GM23338 (cell line): ENCODE measurements around the gene KLK15. TPM values are rescaled to one million over a fixed set of nuclear protein-coding genes. Genes with fewer than 3 reads are reported as not detected.

ENCODE experiments used
- ATAC-seq: fragments of 200-7000 bp; cut with Tn5 transposase; 3 replicates; pipeline ENCODE4 v1.9.1; 2020
- DNase-seq: peaks from one replicate; pipeline ENCODE4 v3.0.0-alpha.2; 2015; ENCODE audit warnings: low spot score
- H2AFZ ChIP-seq: fragments of 200-600 bp; sonication (generic); 2 replicates; pipeline ENCODE4 v1.8.0; 2016; ENCODE audit warnings: antibody characterized with exemption, mild to moderate bottlenecking, moderate library complexity
- H3F3A ChIP-seq: fragments of 200-600 bp; sonication (generic); replicated peaks from 2 replicates; pipeline ENCODE4 v1.8.0; 2017; ENCODE audit warnings: antibody characterized with exemption, mixed run types, low read depth
- H3K27ac ChIP-seq: fragments of 200-600 bp; sonication (generic); 2 replicates; pipeline ENCODE4 v1.6.1; 2016; ENCODE audit warnings: low read depth
- H3K27me3 ChIP-seq: fragments of 200-600 bp; sonication (generic); 2 replicates; pipeline ENCODE4 v1.8.0; 2016; ENCODE audit warnings: mild to moderate bottlenecking, mixed run types, moderate library complexity; ENCODE audit not compliant: insufficient read depth
- H3K36me3 ChIP-seq: fragments of 200-600 bp; sonication (generic); 2 replicates; pipeline ENCODE4 v1.8.0; 2016; ENCODE audit warnings: mild to moderate bottlenecking; ENCODE audit not compliant: insufficient read depth
- H3K4me1 ChIP-seq: fragments of 200-600 bp; sonication (generic); 2 replicates; pipeline ENCODE4 v1.8.0; 2016; ENCODE audit warnings: mild to moderate bottlenecking, moderate library complexity; ENCODE audit not compliant: insufficient read depth
- H3K4me2 ChIP-seq: fragments of 200-600 bp; sonication (generic); 2 replicates; pipeline ENCODE4 v1.7.1; 2017; ENCODE audit warnings: mixed run types
- H3K4me3 ChIP-seq: fragments of 200-600 bp; sonication (generic); 2 replicates; pipeline ENCODE4 v1.6.1; 2016; ENCODE audit warnings: mixed run types
- H3K79me2 ChIP-seq: fragments of 200-600 bp; sonication (generic); replicated peaks from 2 replicates; pipeline ENCODE4 v1.8.0; 2017; ENCODE audit warnings: mild to moderate bottlenecking; ENCODE audit not compliant: insufficient read depth
- H3K9me2 ChIP-seq: fragments of 200-600 bp; sonication (generic); 2 replicates; pipeline ENCODE4 v1.8.0; 2017; ENCODE audit not compliant: insufficient read depth
- H4K20me1 ChIP-seq: fragments of 200-600 bp; sonication (generic); replicated peaks from 2 replicates; pipeline ENCODE4 v1.8.0; 2017; ENCODE audit warnings: mild to moderate bottlenecking; ENCODE audit not compliant: insufficient read depth
- H3K27ac Mint-ChIP-seq: 2 replicates; pipeline ENCODE4 v1.8.0; 2020; ENCODE audit warnings: inconsistent platforms, mild to moderate bottlenecking, moderate library complexity, mixed read lengths
- H3K27me3 Mint-ChIP-seq: 3 replicates; pipeline ENCODE4 v1.8.0; 2022; ENCODE audit warnings: low read depth, mild to moderate bottlenecking, moderate library complexity, mixed read lengths, inconsistent platforms; ENCODE audit not compliant: insufficient read depth, poor library complexity
- H3K36me3 Mint-ChIP-seq: 3 replicates; pipeline ENCODE4 v1.8.0; 2021; ENCODE audit warnings: low read depth, mild to moderate bottlenecking, inconsistent platforms, moderate library complexity, mixed read lengths
- H3K4me1 Mint-ChIP-seq: 3 replicates; pipeline ENCODE4 v1.8.0; 2020; ENCODE audit warnings: mild to moderate bottlenecking, inconsistent platforms, mixed read lengths
- H3K4me3 Mint-ChIP-seq: 3 replicates; pipeline ENCODE4 v1.8.0; 2021; ENCODE audit warnings: moderate library complexity, mild to moderate bottlenecking, inconsistent platforms, mixed read lengths
- H3K9me3 Mint-ChIP-seq: 3 replicates; pipeline ENCODE4 v1.8.0; 2020; ENCODE audit warnings: moderate library complexity, mild to moderate bottlenecking, inconsistent platforms, mixed read lengths
- CREB1 ChIP-seq: fragments of 250-450 bp; sonication (Bioruptor Pico); IDR thresholded peaks from 2 replicates; pipeline ENCODE4 v1.5.0; 2020; ENCODE audit warnings: low read depth, mild to moderate bottlenecking, moderate library complexity
- ETS1 ChIP-seq: IDR thresholded peaks from 2 replicates; pipeline ENCODE4 v1.6.1; 2016; ENCODE audit warnings: antibody characterized with exemption
- EZH2 ChIP-seq: fragments of 200-600 bp; sonication (generic); IDR thresholded peaks from one replicate; pipeline ENCODE4 v1.8.0; 2017; ENCODE audit warnings: antibody characterized with exemption, mild to moderate bottlenecking, low read depth; ENCODE audit not compliant: unreplicated experiment
- EZH2phosphoT487 ChIP-seq: fragments of 200-600 bp; sonication (generic); IDR thresholded peaks from one replicate; pipeline ENCODE4 v1.8.1; 2018; ENCODE audit warnings: antibody characterized with exemption; ENCODE audit not compliant: unreplicated experiment
- JUNB ChIP-seq: IDR thresholded peaks from one replicate; pipeline ENCODE4 v1.6.1; 2016; ENCODE audit warnings: antibody characterized with exemption; ENCODE audit not compliant: unreplicated experiment
- NANOG ChIP-seq: IDR thresholded peaks from 2 replicates; pipeline ENCODE4 v1.6.1; 2016; ENCODE audit warnings: antibody characterized with exemption, borderline replicate concordance
- POLR2AphosphoS5 ChIP-seq: IDR thresholded peaks from 2 replicates; pipeline ENCODE4 v1.6.1; 2016; ENCODE audit warnings: antibody characterized with exemption, low read depth
- STAT1 ChIP-seq: IDR thresholded peaks from one replicate; pipeline ENCODE4 v1.6.1; 2016; ENCODE audit warnings: antibody characterized with exemption; ENCODE audit not compliant: unreplicated experiment
- ZNF114 ChIP-seq: fragments of 250-450 bp; sonication (Bioruptor Pico); IDR thresholded peaks from 2 replicates; pipeline ENCODE4 v1.5.0; 2020; ENCODE audit warnings: mild to moderate bottlenecking, moderate library complexity
- ZNF331 ChIP-seq: fragments of 250-450 bp; sonication (Bioruptor Pico); IDR thresholded peaks from 2 replicates; pipeline ENCODE4 v1.5.0; 2020; ENCODE audit warnings: low read depth, mild to moderate bottlenecking, moderate library complexity
- ZNF462 ChIP-seq: fragments of 250-450 bp; sonication (Bioruptor Pico); IDR thresholded peaks from 2 replicates; pipeline ENCODE4 v1.5.0; 2020; ENCODE audit warnings: mild to moderate bottlenecking, moderate library complexity
- polyA plus RNA-seq: library from polyadenylated mRNA; unstranded; fragments of >200 nt; fragmentation: Nextera tagmentation; extraction: Ambion mirVana; gene quantifications from 2 replicates; pipeline ENCODE4 v1.2.1, GENCODE V29; 2016
- total RNA-seq: library from RNA; depleted of rRNA; stranded (reverse); fragments of >200 nt; shearing (Covaris generic); gene quantifications from 2 replicates; pipeline ENCODE4 v1.2.3, GENCODE V29; 2014
- TF ChIP-seq, protein P1 (sequence below): IDR thresholded peaks from one replicate; pipeline ENCODE4 v1.6.1; 2018; ENCODE audit warnings: antibody characterized with exemption; ENCODE audit not compliant: unreplicated experiment
- TF ChIP-seq, protein P2 (sequence below), 2 experiments: fragments of 200-600 bp in 1 of 2; sonication (generic) in 1 of 2; conservative IDR thresholded peaks; 2 replicates each; pipeline versions ENCODE4 v1.5.1 to v1.6.1; 2016 to 2017; ENCODE audit warnings: antibody characterized with exemption in 2 of 2, low read depth in 2 of 2, mild to moderate bottlenecking in 2 of 2, moderate library complexity in 1 of 2

KLK15 gene
- total and polyA plus RNA-seq, 2 experiments from 2014 or later = not detected

GRCh38 chr19:50814883-50815282 is 18.5 kb downstream of the KLK15 start (continued):
- TF ChIP-seq STAT1 (no peak), EZH2phosphoT487 (no peak)

DNA sequence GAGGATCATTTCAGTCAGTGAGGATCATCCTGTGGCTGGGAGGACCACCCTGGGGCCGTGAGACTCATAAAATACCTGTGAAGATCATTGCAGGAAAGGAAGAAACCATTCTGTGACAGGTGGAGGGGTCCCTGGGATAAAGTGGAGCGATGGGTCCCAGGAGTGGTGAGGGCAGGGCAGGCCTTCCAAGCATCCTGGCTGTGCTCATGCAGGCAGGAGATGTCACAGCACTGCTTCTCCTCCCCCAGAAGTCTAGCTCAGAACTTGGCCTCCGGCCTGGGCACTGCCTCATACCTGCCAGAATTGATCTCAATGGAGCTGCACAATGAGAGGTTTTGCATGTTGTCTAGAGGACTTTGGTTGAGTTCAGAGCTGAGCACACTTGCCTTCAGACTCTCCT is 20.9 kb downstream of the KLK15 start:
- peaks cover 41% of the 10 kb centered on the region for H3K9me3 Mint-ChIP-seq
- H3K36me3 ChIP-seq = no peaks in the 10 kb centered on the region
- DNase-seq (no peak), ATAC-seq (no peak)
- peaks cover 7% of the 10 kb centered on the region; the same call in 1 of the 2 replicates for H3K27me3 ChIP-seq
- no peak overlapping the region for H3K4me3 ChIP-seq
- H3K4me1 ChIP-seq = peaks cover 3% of the 10 kb centered on the region; the same call in 1 of the 2 replicates
- H3K27me3 Mint-ChIP-seq = peaks cover 10% of the 10 kb centered on the region
- H3K4me3 Mint-ChIP-seq = no peak overlapping the region
- H3K27ac ChIP-seq = no peak overlapping the region
- 0 out of 2 replicates have a peak, but pooled peaks cover 3% of the 10 kb centered on the region for H3K9me2 ChIP-seq
- H3F3A ChIP-seq = no peaks in the 10 kb centered on the region
- TF ChIP-seq, protein P1, sequence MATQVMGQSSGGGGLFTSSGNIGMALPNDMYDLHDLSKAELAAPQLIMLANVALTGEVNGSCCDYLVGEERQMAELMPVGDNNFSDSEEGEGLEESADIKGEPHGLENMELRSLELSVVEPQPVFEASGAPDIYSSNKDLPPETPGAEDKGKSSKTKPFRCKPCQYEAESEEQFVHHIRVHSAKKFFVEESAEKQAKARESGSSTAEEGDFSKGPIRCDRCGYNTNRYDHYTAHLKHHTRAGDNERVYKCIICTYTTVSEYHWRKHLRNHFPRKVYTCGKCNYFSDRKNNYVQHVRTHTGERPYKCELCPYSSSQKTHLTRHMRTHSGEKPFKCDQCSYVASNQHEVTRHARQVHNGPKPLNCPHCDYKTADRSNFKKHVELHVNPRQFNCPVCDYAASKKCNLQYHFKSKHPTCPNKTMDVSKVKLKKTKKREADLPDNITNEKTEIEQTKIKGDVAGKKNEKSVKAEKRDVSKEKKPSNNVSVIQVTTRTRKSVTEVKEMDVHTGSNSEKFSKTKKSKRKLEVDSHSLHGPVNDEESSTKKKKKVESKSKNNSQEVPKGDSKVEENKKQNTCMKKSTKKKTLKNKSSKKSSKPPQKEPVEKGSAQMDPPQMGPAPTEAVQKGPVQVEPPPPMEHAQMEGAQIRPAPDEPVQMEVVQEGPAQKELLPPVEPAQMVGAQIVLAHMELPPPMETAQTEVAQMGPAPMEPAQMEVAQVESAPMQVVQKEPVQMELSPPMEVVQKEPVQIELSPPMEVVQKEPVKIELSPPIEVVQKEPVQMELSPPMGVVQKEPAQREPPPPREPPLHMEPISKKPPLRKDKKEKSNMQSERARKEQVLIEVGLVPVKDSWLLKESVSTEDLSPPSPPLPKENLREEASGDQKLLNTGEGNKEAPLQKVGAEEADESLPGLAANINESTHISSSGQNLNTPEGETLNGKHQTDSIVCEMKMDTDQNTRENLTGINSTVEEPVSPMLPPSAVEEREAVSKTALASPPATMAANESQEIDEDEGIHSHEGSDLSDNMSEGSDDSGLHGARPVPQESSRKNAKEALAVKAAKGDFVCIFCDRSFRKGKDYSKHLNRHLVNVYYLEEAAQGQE = no peak
- no peak for TF ChIP-seq EZH2phosphoT487
- TF ChIP-seq ZNF114 = no peak
- TF ChIP-seq CREB1 = no peak
- no peak for TF ChIP-seq ETS1
- TF ChIP-seq NANOG = no peak
- TF ChIP-seq EZH2 = no peak
- no peak for TF ChIP-seq ZNF331
- TF ChIP-seq STAT1 = no peak
- TF ChIP-seq, protein P2, sequence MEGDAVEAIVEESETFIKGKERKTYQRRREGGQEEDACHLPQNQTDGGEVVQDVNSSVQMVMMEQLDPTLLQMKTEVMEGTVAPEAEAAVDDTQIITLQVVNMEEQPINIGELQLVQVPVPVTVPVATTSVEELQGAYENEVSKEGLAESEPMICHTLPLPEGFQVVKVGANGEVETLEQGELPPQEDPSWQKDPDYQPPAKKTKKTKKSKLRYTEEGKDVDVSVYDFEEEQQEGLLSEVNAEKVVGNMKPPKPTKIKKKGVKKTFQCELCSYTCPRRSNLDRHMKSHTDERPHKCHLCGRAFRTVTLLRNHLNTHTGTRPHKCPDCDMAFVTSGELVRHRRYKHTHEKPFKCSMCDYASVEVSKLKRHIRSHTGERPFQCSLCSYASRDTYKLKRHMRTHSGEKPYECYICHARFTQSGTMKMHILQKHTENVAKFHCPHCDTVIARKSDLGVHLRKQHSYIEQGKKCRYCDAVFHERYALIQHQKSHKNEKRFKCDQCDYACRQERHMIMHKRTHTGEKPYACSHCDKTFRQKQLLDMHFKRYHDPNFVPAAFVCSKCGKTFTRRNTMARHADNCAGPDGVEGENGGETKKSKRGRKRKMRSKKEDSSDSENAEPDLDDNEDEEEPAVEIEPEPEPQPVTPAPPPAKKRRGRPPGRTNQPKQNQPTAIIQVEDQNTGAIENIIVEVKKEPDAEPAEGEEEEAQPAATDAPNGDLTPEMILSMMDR (conservative IDR thresholded peaks at IDR 0.05; ENCODE audit: low read depth in 2 of 2) = no peak
- TF ChIP-seq POLR2AphosphoS5 = no peak
- no peak for TF ChIP-seq ZNF462 (CRISPR knock-in tag)
- TF ChIP-seq JUNB = no peak
- peaks cover 2% of the 10 kb centered on the region; the same call in 2 of the 3 replicates for H3K4me1 Mint-ChIP-seq
- H3K4me2 ChIP-seq = no peak overlapping the region
- H2AFZ ChIP-seq = no peak overlapping the region
- H3K27ac Mint-ChIP-seq = no peak overlapping the region; the same call in 1 of the 2 replicates
- peaks cover 5% of the 10 kb centered on the region for H3K36me3 Mint-ChIP-seq
- no peaks in the 10 kb centered on the region for H4K20me1 ChIP-seq
- no peaks in the 10 kb centered on the region for H3K79me2 ChIP-seq
